ENCODE data around the gene SORBS2.

SORBS2 gene

GRCh38 chr4:185662030-185662778 is 149.8 kb downstream of the SORBS2 start:
- TF ChIP-seq CTCF (IDR thresholded peaks at IDR 0.05; ENCODE audit: extremely low read depth, missing control alignments): no peak
- DNase-seq (ENCODE audit: low spot score): no peak

DNA sequence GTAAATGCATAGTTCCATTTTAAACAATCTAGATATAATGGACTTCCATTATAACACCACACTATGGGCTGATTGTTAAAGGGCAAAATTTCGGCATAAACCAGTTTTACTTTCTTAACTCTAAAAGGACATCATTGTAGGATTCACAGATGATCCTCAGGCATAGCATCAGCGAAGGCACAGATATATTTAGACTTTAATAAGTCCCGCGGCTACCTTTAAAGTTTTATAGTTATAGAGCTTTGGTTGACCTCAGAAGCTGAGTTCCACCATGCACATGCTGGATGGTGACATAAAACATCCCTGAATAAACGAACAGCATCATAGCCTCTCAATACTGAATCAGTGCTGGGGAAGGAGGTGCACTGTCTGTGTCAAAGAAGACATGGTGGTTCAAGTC is 151.7 kb downstream of the SORBS2 start:
- DNase-seq (ENCODE audit: low spot score): no peak
- no peak for TF ChIP-seq CTCF (IDR thresholded peaks at IDR 0.05; ENCODE audit: extremely low read depth, missing control alignments)

GRCh38 chr4:185657699-185658098 is 154.3 kb downstream of the SORBS2 start:
- no peak for TF ChIP-seq CTCF (IDR thresholded peaks at IDR 0.05; ENCODE audit: extremely low read depth, missing control alignments)
- no peak for DNase-seq (ENCODE audit: low spot score)

DNA sequence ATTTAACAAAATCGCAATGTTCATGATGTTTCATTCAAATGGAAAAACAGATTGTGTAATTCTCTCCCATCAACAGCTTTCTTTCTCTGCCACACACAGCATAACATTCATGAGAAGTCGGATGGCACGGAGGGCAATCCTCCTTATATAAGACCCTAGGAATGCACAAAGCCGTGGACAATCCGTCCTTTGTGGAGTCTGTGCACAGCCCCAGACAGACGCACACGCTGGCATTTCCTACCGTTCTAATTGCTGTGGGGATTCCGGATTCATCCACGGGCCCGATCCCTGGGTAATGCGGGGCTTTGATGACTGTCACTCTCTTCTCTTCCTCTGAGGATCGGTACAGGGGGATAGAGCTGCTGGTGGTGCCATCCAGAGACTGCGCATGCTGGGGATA is 154.8 kb downstream of the SORBS2 start:
- DNase-seq (ENCODE audit: low spot score): no peak
- no peak for TF ChIP-seq CTCF (IDR thresholded peaks at IDR 0.05; ENCODE audit: extremely low read depth, missing control alignments)

- no peak for DNase-seq (ENCODE audit: low spot score)
- TF ChIP-seq CTCF (IDR thresholded peaks at IDR 0.05; ENCODE audit: extremely low read depth, missing control alignments): no peak
These were observed 155.5 kb downstream of the SORBS2 start for GRCh38 chr4:185656467-185656931.

- no peak for DNase-seq (ENCODE audit: low spot score)
- TF ChIP-seq CTCF (IDR thresholded peaks at IDR 0.05; ENCODE audit: extremely low read depth, missing control alignments): no peak
These were observed 156.9 kb downstream of the SORBS2 start for GRCh38 chr4:185654965-185655554.

DNA sequence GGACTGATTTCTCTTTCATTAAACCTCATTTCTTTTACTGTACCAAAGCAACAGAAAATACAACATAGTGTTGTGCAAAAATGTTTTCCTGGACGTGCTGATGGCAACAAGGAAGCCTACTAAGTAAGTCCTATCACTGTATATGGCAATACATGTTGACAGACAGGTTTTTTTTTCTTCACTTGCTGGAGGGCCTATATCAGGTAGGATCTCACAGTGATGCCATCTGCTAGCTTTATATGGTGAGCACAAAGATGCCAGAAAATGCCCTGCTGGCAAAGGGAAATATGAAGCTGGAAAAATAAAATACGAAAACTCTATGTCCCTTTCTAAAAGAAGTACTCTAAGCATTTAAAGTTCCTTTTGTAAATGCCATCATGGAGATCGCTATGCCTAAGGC is 157.7 kb downstream of the SORBS2 start:
- DNase-seq (ENCODE audit: low spot score): no peak
- TF ChIP-seq CTCF (IDR thresholded peaks at IDR 0.05; ENCODE audit: extremely low read depth, missing control alignments): no peak
